ENCODE data around the gene SLC9A3.

SLC9A3 gene

DNA sequence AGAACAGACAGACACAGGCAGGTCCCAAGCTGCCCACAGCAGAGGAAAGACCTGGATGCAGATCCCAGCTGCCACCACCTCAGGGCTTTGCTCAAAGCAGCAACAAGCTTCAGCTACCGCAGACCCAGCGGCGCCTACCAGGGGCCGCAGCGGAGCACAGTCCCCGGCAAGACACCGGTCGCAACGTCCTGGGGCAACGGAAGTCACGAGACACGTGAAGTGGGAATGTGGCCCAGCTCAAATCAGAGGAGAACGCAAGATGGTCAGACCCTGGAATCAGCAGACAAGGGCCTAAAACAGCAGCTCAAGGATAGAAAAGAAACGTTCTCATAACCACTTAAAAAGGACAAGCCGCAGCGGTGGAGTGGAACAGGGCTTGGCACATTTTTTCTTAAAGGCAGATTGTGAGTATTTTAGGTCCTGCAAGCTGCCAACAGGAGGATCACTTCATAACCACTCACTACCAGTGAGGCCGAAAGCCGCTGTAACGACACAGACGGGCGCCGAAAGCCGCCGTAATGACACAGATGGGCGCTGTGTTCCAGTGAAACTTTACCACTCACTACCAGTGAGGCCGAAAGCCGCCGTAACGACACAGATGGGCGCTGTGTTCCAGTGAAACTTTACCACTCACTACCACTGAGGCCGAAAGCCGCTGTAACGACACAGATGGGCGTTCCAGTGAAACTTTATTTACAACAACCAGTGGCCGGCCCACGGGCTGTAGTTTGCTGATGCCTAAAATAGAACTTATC is 21.7 kb downstream of the SLC9A3 start:
- DNase-seq: peak; percentile 90

DNA sequence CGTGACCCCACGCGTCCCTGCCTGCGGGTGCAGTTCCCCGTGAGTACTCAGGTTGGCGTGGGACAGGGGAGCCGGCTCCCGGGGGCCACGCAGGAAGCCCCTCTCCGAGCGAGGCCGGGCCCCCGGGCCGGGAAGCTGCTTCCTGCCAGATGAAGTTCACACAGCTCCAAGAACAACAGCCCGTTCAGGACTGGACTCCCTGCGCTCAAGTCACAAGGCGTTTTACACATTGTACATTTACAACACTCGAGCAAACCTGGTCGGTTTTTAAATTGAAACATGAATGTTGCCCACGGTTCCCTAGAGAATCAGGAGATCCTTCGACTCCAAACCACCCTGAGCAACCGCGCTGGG is 22.4 kb downstream of the SLC9A3 start:
- no peak for DNase-seq

GRCh38 chr5:501105-501830 is 23.0 kb downstream of the SLC9A3 start:
- peak; percentile 66 for DNase-seq

DNA sequence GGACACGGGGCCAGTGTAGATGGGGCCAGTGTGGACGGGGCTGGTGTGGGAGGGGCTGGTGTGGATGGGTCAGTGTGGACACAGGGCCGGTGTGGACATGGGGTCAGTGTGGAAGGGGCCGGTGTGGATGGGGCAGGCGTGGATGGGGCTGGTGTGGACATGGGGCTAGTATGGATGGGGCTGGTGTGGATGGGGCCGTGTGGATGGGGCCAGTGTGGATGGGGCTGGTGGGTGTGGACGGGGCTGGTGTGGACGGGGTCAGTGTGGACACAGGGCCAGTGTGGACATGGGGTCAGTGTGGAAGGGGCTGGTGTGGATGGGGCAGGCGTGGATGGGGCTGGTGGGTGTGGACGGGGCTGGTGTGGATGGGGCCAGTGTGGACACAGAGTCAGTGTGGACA is 23.8 kb downstream of the SLC9A3 start:
- DNase-seq: no peak

DNA sequence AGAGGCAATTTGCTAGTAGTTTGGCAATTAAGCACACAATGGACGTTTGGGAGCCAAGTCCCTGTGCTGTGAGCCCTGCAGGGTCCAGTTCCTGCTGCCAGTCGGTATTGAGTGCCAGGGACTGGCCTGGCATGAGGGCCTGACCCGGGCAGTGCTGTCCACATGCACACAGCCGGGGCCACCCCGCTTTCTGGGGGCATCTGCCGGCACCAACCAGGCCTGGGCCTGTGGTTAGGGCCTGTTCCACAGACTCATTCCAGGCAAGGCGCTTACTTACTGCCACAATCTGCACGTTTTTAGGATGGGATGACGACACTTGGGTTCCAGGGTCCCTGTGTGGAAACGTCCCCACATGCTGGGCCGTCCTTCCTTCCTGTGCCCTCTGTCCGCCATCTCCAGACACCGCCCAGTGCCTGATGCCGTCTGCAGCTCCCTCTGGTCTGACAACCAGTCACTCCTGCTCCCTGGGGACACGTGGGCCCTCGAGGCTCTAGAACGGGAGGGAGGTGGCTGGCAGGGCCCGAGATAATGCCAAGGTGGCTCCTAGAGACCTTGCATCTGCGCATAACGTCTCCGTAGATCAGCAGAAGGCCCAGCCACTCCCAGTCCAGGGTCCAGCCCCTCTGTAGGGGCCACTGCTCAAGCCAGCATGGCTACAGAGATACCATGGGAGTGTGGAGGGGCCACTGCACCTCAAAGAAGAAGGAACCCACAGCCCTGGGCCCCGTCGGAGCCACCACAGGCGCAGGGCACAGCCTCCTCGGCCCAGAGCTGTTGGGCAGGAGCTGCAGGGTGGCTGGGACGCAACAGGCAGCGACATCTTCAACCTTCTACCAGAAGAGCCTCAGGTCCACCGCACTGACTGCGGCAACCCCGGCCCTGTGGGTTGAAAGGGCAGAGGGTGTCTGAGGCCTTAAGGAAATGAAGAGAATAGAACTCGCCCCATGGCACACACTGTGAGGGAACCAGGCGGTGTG is 24.7 kb downstream of the SLC9A3 start:
- peak; percentile 67 for DNase-seq

DNA sequence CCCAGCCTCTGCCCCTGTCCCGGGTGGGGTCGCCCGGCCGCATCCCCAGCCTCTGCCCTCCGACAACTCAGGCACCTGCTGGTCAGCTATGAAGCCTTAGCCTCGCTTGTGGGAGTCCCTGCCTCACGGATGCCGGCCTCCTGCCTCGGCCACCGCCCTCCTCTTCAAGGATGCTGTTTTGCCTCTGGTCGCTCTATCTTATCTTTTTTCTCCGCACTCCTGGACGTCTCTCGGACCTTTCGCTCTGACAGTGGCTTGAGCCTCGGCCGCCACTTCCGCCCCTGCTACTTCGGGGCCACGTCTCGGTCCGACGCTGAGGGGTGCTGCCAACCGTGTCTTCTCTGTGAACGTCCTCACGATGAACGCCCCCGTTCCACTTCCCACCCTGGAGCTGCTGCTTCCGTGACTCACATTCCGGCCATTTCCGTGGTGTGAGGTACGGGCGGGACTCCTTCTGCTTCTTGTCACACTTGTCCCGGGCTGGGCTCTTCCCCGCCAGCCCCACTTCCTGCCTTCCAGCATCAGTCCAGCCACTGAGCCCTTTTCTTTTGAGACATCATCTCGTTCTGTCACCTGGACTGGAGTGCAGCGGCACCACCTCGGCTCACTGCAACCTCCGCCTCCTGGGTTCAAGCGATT is 26.3 kb downstream of the SLC9A3 start:
- DNase-seq: no peak

DNA sequence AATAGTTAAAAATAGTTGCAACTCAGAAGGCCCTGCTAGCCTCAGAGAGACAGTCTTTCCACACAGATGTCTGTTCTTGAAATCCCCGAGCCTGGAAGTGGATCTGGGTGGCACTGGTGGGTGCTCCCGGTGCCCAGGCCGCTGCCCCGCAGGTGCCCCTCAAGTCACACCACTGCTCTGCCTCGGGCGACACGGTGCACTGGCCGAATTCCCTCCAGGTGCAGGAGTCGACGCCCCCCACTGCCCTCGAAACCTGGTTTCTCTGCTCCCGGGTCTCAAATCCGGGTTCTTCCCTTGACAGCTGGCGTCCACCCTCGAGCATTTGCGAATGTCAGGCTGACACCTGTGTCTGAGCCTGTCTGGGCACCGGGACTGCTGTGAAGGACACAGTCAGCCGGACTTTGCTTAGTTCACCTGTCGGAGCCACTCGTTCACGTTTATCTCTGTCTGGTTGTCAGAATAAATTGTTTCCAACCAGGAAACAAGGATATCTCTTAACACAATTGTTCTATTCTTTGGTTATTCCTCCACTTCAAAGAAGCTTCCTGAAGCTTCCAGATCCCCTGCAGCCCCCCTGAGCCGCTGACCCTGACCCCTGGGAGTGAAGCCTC is 27.1 kb downstream of the SLC9A3 start:
- no peak for DNase-seq

GRCh38 chr5:496028-496427 is 28.2 kb downstream of the SLC9A3 start:
- DNase-seq: no peak

GRCh38 chr5:494667-495255 is 29.5 kb downstream of the SLC9A3 start:
- no peak for DNase-seq

- DNase-seq: no peak
These were observed 30.5 kb downstream of the SLC9A3 start for GRCh38 chr5:493758-494157.

- no peak for DNase-seq
These were observed 31.0 kb downstream of the SLC9A3 start for GRCh38 chr5:493119-493701.

DNA sequence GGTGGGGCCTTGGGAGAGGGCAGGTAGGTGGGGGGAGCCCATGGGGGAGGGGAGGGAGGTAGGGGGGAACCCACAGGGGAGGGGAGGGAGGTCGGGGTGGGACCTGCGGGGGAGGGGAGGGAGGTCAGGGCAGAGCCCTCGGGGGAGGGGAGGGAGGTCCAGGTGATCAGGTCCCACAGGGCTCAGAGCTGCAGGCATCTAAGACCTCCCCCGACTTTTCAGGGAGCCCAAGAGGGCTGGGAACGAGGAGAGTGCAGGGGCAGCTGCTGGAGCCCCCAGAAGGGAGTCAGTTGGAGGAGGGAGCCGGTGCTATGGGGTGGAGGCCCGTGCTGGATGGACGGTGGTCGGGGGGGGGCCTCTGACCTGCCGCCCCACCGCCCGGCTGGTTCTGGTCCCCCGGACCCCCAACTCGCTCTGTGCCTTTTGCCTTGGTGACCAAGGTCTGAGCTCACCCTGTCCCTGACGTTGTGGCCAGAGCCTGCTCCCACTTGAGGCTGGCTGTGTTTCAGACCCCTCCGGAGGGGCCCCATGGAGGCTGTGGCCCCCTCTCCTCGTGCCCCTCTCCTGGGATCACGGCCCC is 31.8 kb downstream of the SLC9A3 start:
- no peak for DNase-seq

GRCh38 chr5:491856-492155 is 32.4 kb downstream of the SLC9A3 start:
- no peak for DNase-seq

DNA sequence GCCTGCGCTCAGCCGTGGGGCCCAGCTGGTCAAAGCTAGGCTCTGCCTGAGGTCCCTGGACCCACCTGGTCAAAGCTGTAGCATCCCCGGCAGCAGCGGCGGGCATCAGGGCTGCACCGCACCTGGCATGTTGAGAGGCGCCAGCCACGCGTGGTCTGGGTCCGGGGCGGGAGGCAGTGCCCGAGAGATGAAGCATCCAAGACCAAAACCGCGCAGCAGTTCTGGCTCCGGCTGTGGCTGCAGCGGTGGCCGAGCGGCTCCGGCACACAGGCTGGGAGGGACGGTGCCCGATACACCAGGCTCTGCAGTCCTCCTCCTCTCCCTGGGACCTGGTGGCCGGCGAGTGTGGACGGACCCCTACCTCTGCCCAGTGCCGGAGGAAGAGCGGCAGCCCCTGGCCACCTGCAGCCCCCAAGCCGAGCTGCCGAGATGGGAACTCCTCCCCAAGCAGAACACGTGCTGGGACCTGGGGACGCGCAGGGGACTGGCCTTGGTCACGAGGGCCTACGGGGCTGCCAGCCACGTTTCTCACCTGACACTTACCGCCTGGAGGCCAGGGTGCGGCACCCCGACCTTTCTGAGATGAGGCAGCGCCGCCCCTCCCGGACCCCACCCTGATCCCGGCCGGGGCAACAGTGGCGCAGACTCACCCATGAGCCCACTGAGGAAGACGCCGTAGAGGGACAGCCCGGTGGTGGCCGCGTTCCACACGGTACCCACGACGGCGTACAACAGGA is 33.0 kb downstream of the SLC9A3 start:
- no peak for DNase-seq

- no peak for DNase-seq
These were observed 33.8 kb downstream of the SLC9A3 start for GRCh38 chr5:490116-491106.

DNA sequence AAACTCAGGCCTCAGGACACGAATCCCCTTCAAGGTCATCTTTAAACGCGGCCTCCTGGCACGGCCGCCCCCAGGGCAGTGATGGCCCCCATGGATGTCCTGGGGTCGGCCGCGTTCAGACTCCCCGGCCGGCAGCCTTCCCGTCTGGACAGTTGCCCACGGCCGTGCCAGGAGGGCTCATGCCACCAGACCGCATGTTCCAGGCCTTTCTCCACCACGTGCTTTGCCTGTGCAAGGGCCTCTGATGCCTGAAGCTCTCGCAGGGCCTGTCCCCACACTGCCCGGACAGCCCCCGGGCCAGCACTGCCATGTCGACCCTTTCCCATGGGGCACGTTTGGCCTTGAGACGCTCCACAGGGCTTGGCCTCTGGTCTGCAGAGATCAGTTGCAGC is 34.6 kb downstream of the SLC9A3 start:
- DNase-seq: no peak

- no peak for DNase-seq
These were observed 35.2 kb downstream of the SLC9A3 start for GRCh38 chr5:488744-489688.

GRCh38 chr5:488241-488640 is 36.0 kb downstream of the SLC9A3 start:
- DNase-seq: no peak

Data from DMS79 treated with DMSO at 0.1 percent for 48 hours (cell line).